Thymus (tissue), 11 donors: ENCODE results near the gene SYPL2. TPM values are rescaled to one million over a fixed set of nuclear protein-coding genes. Genes with fewer than 3 reads are reported as not detected.

Experiments
- DNase-seq, 9 donors: peaks; one replicate each; pipeline ENCODE4 v3.0.0-alpha.2; 2013; ENCODE audit warnings: low spot score in 9 of 9, low read depth in 6 of 9, missing footprints in 1 of 9
- H3K27ac ChIP-seq, 2 donors: one replicate each; pipeline ENCODE4 v1.5.1; 2013; ENCODE audit warnings: control low read depth in 1 of 2, low read depth in 1 of 2, low read length in 1 of 2, mild to moderate bottlenecking in 1 of 2, moderate library complexity in 1 of 2
- H3K27me3 ChIP-seq, 2 donors: one replicate each; pipeline ENCODE4 v1.5.1; 2013; ENCODE audit warnings: low read length in 1 of 2; ENCODE audit not compliant: control insufficient read depth in 2 of 2, insufficient read depth in 1 of 2
- H3K36me3 ChIP-seq, 2 donors: one replicate each; pipeline ENCODE4 v1.5.1; 2013; ENCODE audit warnings: low read length in 1 of 2, mild to moderate bottlenecking in 1 of 2, moderate library complexity in 1 of 2; ENCODE audit not compliant: control insufficient read depth in 2 of 2, insufficient read depth in 2 of 2
- H3K4me1 ChIP-seq, 2 donors: one replicate each; pipeline ENCODE4 v1.5.1; 2013; ENCODE audit warnings: low read length in 2 of 2; ENCODE audit not compliant: control insufficient read depth in 2 of 2, insufficient read depth in 2 of 2
- H3K4me3 ChIP-seq, 2 donors: one replicate each; pipeline ENCODE4 v1.5.1; 2013; ENCODE audit warnings: low read length in 2 of 2, control low read depth in 1 of 2, mild to moderate bottlenecking in 1 of 2
- H3K9me3 ChIP-seq, 2 donors: one replicate each; pipeline ENCODE4 v1.5.1; 2013; ENCODE audit warnings: low read length in 1 of 2, mild to moderate bottlenecking in 1 of 2; ENCODE audit not compliant: control insufficient read depth in 2 of 2, insufficient read depth in 1 of 2
- WGBS: extraction: QIAGEN DNeasy Blood & Tissue Kit; methylation state at CpG from one replicate; pipeline ENCODE4 v1.1.7; 2013; 5-methylcytosine and 5-hydroxymethylcytosine counted together
- polyA plus RNA-seq: library from polyadenylated mRNA; stranded (reverse); fragments of 200-250 nt; gene quantifications from one replicate; pipeline ENCODE4 v1.2.3, GENCODE V29; 2013
- total RNA-seq: library from RNA; stranded (reverse); fragments of 120-200 nt; gene quantifications from one replicate; pipeline ENCODE4 v1.2.4, GENCODE V29; 2013
- donor health status: healthy.

SYPL2 gene
- total and polyA plus RNA-seq, 2 donors = 0.05 to 0.34 TPM

DNA sequence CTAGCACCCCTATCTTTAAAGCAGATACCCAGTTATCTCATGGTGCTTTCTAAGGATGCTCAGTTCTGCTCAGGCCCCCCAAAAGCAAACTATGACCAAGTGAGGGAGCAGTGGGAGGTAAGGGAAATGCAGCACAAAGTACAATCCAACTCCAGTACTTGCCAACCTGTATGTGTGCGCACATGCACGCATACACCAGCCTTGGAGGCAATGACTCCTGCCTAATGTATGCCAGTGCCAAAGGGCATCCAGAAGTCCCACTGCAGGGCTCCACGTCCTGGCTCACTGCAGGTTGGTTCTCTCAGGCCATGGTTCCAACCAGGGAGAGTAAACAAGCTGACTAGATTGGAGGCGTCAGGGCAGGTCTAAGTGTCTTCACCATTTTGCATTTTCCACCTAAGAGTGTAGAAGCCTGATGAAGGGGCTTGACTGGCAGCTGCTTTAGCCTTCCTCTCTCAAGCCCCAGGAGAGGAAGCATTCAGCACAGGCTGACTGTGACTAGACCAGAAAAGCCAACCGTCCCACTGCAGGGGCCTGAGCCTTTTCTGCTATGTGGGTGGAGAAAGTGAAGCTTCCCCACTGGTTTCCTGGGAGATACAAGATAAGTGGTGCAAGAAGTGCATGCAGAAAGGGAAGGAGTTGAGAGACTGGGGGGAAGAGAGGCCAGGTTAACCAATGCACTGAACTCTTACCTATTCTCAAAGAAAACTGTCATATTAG is 35.5 kb downstream of the SYPL2 start:
- Histone ChIP-seq H3K4me1 (peaks cover 49 to 85% of the 10 kb centered on the region in 2 donors), H3K4me3 (peak overlapping the region; percentile 24 to 30), H3K27me3 (no peaks in the 10 kb centered on the region), H3K27ac (peak overlapping the region; percentile 97 to 99), H3K9me3 (no peaks in the 10 kb centered on the region), H3K36me3 (peaks cover 26 to 29% of the 10 kb centered on the region in 2 donors)
- peak in 1 of 9 donors; percentile 70 for DNase-seq
- WGBS = 72% methylated on average over 5 of the region's 5 CpGs

DNA sequence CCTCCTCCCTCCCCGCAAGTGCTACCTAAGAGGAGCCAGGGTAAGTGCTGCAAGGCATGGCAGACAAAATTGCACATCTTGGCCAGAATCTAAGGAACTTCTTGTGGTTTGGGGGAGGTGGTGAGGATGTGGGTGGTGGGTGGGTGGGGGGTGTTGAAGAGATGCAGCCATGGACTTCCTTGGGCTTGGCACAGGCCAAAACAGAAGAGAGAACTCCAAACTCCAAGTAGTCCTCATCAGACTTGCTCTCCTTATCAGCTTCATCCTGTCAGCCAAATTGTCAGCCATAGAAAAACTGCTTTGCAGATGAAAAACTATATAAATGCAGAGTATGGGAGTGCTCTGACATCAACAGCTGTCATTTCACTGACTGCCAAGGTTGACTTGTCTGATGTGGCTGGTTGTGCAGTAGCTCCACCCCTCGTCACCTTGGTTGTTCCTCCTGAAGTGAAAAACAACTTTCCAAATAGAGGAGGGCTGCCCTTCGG is 36.1 kb downstream of the SYPL2 start:
- no peaks in the 10 kb centered on the region for H3K27me3 ChIP-seq
- peak overlapping the region; percentile 97 to 99 for H3K27ac ChIP-seq
- no peaks in the 10 kb centered on the region for H3K9me3 ChIP-seq
- H3K4me1 ChIP-seq = peaks cover 49 to 79% of the 10 kb centered on the region in 2 donors
- peaks cover 23% of the 10 kb centered on the region in 2 donors for H3K36me3 ChIP-seq
- 11% methylated on average over 3 of the region's 3 CpGs for WGBS
- peak overlapping the region; percentile 33 to 43 for H3K4me3 ChIP-seq
- DNase-seq = peak in 8 of 9 donors; percentile 62 to 93 (median 80)

GRCh38 chr1:109503935-109504334 is 37.6 kb downstream of the SYPL2 start:
- no peak overlapping the region for H3K4me3 ChIP-seq
- peaks cover 12 to 19% of the 10 kb centered on the region in 2 donors for H3K36me3 ChIP-seq
- H3K27me3 ChIP-seq = peaks cover 0 to 9% of the 10 kb centered on the region in 2 donors
- WGBS = 90% methylated on average over 5 of the region's 5 CpGs
- peak overlapping the region; percentile 1 to 71 for H3K27ac ChIP-seq
- no peak for DNase-seq
- H3K4me1 ChIP-seq = peaks cover 41 to 66% of the 10 kb centered on the region in 2 donors
- no peaks in the 10 kb centered on the region for H3K9me3 ChIP-seq

- peaks cover 12 to 14% of the 10 kb centered on the region in 2 donors for H3K36me3 ChIP-seq
- no peaks in the 10 kb centered on the region for H3K9me3 ChIP-seq
- DNase-seq = no peak
- H3K27me3 ChIP-seq = peaks cover 0 to 17% of the 10 kb centered on the region in 2 donors
- WGBS = 98% methylated on average over 1 of the region's 1 CpG
- H3K27ac ChIP-seq = no peak overlapping the region
- H3K4me3 ChIP-seq = no peak overlapping the region
- peaks cover 36 to 64% of the 10 kb centered on the region in 2 donors for H3K4me1 ChIP-seq
Measured at GRCh38 chr1:109504974-109505373, 38.6 kb downstream of the SYPL2 start.

DNA sequence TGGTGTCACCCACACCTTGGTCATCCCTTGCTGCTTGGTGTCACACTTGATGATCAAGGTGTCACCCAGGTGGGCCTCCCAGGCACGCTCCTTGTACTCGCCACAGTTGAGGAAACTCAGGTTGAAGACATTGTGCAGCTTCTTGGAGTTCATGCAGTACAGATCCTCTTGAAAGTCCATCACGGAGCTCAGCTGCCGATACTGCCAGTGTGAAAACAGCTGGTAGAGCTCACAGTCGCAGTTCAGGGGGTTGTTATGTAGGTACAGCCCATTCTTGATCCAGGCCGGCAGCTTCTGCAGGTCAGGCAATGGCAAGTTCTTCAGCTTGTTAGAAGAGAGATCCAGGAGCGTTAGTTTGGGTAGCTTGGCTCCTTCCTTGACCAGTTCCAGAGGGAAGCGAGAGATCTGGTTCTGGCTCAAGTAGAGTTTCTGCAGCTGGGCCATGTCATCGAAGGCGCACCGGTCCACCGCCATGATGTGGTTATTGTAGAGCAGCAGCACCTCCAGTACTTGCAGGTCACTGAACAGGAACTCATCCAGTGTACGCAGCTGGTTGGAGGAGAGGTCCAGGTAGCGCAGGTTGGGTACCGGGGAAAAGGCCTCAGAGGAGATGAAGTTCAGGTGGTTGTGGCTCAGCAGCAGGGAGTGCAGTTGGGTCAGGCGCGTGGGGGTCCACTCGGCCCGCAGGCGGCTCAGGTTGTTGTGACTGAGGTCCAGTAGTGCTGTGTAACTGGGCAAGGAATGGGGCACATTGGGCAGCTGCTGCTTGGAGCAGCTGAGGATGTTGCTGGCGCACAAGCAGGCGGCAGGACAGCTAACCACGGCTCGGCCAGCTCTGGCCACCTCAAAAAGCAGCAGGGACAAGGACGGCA is 41.9 kb downstream of the SYPL2 start:
- peaks cover 13 to 39% of the 10 kb centered on the region in 2 donors for H3K4me1 ChIP-seq

DNA sequence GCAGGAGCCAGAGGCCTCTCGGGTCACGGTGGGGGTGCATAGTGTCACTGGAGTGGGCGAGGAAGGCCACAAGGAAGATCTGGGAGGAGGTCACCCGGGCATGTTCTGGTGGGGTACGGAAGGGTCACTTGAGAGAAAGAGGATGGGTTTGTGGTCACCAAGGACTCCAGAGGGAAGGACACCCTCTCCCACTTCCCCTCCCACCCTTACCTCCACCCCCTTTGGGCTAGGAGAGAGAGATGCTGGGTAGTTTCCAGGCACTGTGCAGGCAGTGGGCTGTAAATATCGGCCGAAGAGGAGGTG is 42.5 kb downstream of the SYPL2 start:
- H3K4me3 ChIP-seq = peak overlapping the region; percentile 40 to 72
- DNase-seq = no peak
- no peak overlapping the region for H3K27ac ChIP-seq
- H3K36me3 ChIP-seq = peaks cover 4 to 6% of the 10 kb centered on the region in 2 donors
- peaks cover 9 to 35% of the 10 kb centered on the region in 2 donors for H3K4me1 ChIP-seq
- 95% methylated on average over 7 of the region's 7 CpGs for WGBS
- peaks cover 0 to 30% of the 10 kb centered on the region in 2 donors for H3K27me3 ChIP-seq
- peaks cover 0 to 4% of the 10 kb centered on the region in 2 donors for H3K9me3 ChIP-seq

More for the DNA sequence above, 41.9 kb downstream of the SYPL2 start:
- no peak for DNase-seq
- Histone ChIP-seq H3K9me3 (peaks cover 0 to 4% of the 10 kb centered on the region in 2 donors), H3K36me3 (peaks cover 4 to 6% of the 10 kb centered on the region in 2 donors), H3K27me3 (peaks cover 0 to 30% of the 10 kb centered on the region in 2 donors), H3K4me3 (no peak overlapping the region), H3K27ac (no peak overlapping the region)
- 96% methylated on average over 25 of the region's 25 CpGs for WGBS

GRCh38 chr1:109509176-109510134 is 43.1 kb downstream of the SYPL2 start, which contains the start of gene AMIGO1:
Gene AMIGO1 (minus strand): TSS chr1:109509727. CDS start chr1:109508912, 815 bp downstream.
- WGBS = 4% methylated on average over 100 of the region's 100 CpGs
- Histone ChIP-seq H3K9me3 (peaks cover 0 to 4% of the 10 kb centered on the region in 2 donors), H3K27me3 (peaks cover 0 to 30% of the 10 kb centered on the region in 2 donors), H3K4me3 (peak within 1 kb of the TSS; percentile 52 to 72), H3K4me1 (peaks cover 4 to 29% of the 10 kb centered on the region in 2 donors), H3K36me3 (peaks cover 4 to 5% of the 10 kb centered on the region in 2 donors), H3K27ac (peak within 1 kb of the TSS in 1 of 2 donors; percentile 33)
- peak in 4 of 9 donors; percentile 50 to 77 (median 64) for DNase-seq

GRCh38 chr1:109513110-109513710 is 46.9 kb downstream of the SYPL2 start:
- Histone ChIP-seq H3K27me3 (peaks cover 0 to 28% of the 10 kb centered on the region in 2 donors), H3K27ac (no peak overlapping the region)

More at GRCh38 chr1:109513110-109513710, 46.9 kb downstream of the SYPL2 start:
- WGBS = 95% methylated on average over 2 of the region's 2 CpGs
- Histone ChIP-seq H3K4me3 (no peak overlapping the region), H3K9me3 (peaks cover 0 to 4% of the 10 kb centered on the region in 2 donors), H3K4me1 (peaks cover 4 to 17% of the 10 kb centered on the region in 2 donors), H3K36me3 (no peaks in the 10 kb centered on the region)
- no peak for DNase-seq
